ENCODE measurements around the gene CCNL1. TPM values are rescaled to one million over a fixed set of nuclear protein-coding genes. Genes with fewer than 3 reads are reported as not detected.

CCNL1 gene
- total RNA-seq, 1 donor from 2014 or later: 133 TPM

DNA sequence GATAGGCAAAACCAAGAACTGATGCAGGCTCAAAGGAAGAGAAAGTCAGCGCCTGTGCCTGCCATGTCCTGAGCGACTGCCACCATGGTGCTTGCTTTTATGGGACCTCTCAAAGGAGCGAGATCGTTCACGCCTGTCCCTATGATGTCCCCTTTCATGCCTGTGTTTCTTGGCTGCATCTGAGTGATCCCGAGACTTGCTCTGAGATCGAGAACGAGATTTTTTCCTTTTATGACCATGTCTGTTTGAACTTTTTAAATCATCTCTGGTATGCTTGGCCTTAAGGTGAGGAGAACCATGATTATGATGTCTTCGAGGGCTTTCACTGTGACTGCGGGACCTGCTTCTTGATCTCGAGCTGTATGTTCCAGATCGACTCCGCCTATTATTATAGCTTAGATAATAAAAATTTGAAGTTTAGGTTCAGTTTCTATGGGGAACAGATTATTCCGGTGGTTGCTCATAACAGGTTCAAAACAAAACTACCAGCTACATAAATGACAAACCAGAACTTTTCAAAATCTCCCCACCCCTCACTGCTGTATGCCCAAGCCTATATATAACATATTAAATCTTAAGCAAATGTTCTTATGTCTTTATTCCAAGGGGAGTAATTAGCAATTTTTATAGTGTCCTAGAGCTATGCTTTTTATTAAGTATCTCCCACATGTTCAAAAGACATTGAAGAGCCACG is 11.6 kb downstream of the CCNL1 start:
- no peak for DNase-seq
- TF ChIP-seq, protein P1, sequence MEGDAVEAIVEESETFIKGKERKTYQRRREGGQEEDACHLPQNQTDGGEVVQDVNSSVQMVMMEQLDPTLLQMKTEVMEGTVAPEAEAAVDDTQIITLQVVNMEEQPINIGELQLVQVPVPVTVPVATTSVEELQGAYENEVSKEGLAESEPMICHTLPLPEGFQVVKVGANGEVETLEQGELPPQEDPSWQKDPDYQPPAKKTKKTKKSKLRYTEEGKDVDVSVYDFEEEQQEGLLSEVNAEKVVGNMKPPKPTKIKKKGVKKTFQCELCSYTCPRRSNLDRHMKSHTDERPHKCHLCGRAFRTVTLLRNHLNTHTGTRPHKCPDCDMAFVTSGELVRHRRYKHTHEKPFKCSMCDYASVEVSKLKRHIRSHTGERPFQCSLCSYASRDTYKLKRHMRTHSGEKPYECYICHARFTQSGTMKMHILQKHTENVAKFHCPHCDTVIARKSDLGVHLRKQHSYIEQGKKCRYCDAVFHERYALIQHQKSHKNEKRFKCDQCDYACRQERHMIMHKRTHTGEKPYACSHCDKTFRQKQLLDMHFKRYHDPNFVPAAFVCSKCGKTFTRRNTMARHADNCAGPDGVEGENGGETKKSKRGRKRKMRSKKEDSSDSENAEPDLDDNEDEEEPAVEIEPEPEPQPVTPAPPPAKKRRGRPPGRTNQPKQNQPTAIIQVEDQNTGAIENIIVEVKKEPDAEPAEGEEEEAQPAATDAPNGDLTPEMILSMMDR (IDR thresholded peaks at IDR 0.05): no peak
- ATAC-seq: peak in 1 of 2 donors; percentile 28
- H3K27me3 ChIP-seq (ENCODE audit: low read depth): no peaks in the 10 kb centered on the region
- H3K9me3 ChIP-seq: no peaks in the 10 kb centered on the region
- H3K36me3 ChIP-seq: peaks cover 100% of the 10 kb centered on the region
- H3K27ac ChIP-seq: no peak overlapping the region
- intact Hi-C loops (cut with DNase I): no loop called here
- peaks cover 15% of the 10 kb centered on the region for H3K4me1 ChIP-seq
- no peak overlapping the region for H3K4me3 ChIP-seq

DNA sequence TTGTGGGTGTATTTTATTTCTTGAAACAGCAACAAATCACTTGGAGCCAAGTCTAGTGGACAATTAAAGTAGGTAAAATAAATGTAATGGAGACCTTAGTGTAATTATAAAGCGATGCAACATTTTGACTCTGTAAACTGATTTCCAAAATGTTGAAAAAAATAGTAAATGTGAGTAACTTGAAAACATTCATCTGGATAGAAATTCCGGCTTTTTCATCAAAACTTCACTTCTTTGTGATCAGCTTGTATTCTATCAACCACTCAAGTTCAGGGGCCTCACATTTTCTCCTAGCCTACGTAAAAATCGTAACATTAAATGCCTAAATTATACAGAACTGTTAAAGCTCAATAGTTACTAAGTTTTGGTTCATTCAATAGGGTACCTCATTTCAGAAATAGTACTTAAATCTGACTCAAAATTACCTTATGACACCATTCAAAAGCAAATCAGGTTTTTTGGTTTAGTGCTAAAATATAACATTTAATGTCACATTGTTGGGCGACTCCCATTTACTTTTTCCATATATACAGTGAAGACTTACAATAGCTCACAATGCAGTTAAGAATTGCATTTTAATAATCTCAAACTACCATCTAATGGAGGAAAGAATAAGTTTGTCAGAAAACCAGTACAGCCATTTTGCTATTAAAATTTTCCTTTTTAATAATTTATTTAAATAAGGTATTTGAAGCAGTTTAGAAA is 12.7 kb downstream of the CCNL1 start:
- TF ChIP-seq, protein P1 (IDR thresholded peaks at IDR 0.05): no peak
- intact Hi-C loops (cut with DNase I): no loop called here
- peaks cover 99% of the 10 kb centered on the region for H3K36me3 ChIP-seq

DNA sequence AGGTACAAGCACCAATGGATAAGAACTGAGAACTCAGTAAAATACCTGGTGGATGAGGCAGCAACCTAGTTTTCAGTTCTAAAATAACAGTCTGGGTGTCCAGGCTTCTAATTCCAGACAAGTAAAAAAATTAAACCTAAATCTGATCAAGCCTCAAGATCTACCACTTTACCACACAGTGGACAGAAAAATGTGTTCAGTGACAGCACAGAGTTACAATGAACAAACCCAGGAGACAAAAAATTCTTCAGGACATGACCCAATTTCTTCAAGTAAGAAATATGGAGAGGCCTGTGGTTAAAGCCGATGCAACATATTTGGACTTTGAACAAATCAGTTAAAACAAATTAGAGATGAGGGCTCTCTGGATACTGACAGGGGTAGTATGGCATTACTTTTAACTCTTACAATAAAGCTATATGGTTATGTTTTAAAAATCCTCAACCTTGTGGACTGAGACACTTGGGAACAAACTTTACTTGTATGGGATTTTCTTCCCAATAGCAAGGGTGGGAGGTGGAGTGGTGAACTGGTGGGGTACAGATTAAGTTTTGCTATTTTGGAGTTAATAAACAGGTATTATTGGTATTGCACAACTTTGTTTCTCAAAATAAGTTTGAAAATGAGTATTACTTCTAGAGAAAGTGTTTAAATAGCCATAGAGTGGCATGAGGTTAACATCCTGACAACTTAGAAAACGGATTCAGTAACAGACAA is 14.2 kb downstream of the CCNL1 start:
- no peaks in the 10 kb centered on the region for H3K4me1 ChIP-seq
- intact Hi-C loops (cut with DNase I): no loop called here
- ATAC-seq (no peak), DNase-seq (no peak)
- H3K27me3 ChIP-seq (ENCODE audit: low read depth): no peaks in the 10 kb centered on the region
- H3K4me3 ChIP-seq: no peak overlapping the region
- H3K27ac ChIP-seq: no peak overlapping the region
- no peaks in the 10 kb centered on the region for H3K9me3 ChIP-seq
- TF ChIP-seq, protein P1 (IDR thresholded peaks at IDR 0.05): no peak
- H3K36me3 ChIP-seq: peaks cover 93% of the 10 kb centered on the region

More for the DNA sequence above, 12.7 kb downstream of the CCNL1 start:
- Histone ChIP-seq H3K4me1 (peaks cover 8% of the 10 kb centered on the region), H3K4me3 (no peak overlapping the region), H3K27me3 (ENCODE audit: low read depth) (no peaks in the 10 kb centered on the region), H3K9me3 (no peaks in the 10 kb centered on the region), H3K27ac (no peak overlapping the region)
- no peak for ATAC-seq
- DNase-seq: no peak

DNA sequence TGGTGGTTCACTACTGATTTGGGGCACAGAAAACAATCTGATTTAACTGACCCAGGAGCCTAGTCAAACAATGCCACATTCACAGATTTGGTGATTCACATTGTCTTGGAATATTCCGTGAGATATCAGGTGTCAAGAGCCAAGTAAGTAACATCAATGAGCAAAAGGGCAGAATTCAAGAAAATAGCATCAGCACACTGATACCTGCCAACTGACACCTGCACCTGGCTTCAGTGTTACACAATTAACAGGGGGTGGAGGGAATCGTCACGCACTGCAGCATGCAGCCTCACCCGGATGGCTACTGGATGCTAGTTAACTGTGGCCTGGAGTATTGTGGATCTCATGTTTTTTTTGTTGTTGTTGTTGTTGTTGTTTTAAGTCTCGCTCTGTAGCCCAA is 17.6 kb downstream of the CCNL1 start:
- H3K9me3 ChIP-seq: no peaks in the 10 kb centered on the region
- H3K27me3 ChIP-seq (ENCODE audit: low read depth): no peaks in the 10 kb centered on the region
- TF ChIP-seq, protein P1 (IDR thresholded peaks at IDR 0.05): no peak
- DNase-seq (no peak), ATAC-seq (peak in 1 of 2 donors; percentile 9)
- H3K36me3 ChIP-seq: peaks cover 84% of the 10 kb centered on the region
- peaks cover 7% of the 10 kb centered on the region for H3K4me1 ChIP-seq
- intact Hi-C loops (cut with DNase I): no loop called here
- no peak overlapping the region for H3K4me3 ChIP-seq
- no peak overlapping the region for H3K27ac ChIP-seq

DNA sequence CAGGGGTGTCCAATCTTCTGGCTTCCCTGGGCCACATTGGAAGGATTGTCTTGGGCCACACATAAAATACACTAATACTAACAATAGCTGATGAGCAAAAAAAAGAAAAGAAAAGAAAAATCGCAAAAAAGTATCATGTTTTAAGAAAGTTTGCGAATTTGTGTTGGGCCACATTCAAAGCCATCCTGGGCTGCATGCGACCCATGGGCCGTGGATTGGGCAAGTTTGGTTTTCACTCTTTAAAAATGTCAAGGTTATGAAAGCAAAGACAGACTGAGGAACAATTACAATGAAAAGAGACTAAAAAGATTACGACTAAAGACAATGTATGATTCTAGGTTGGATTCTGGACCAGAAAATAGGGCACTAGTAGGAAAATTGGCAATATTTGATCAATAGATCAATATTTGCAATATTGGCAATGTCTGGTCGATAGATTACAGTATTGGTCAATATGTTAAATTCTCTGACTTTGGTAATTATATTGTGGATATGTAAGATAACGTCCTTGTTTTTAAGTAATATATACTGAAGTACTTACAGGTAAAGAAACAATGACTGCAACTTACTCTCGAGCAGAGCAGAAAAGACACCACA is 19.9 kb downstream of the CCNL1 start:
- intact Hi-C loops (cut with DNase I): loop anchor here (10.0 kb wide), 1 partner anchor 55 kb away; no protein-coding TSS in a partner anchor
- ATAC-seq: no peak
- TF ChIP-seq, protein P1 (IDR thresholded peaks at IDR 0.05): no peak
- H3K27ac ChIP-seq: no peak overlapping the region
- H3K4me3 ChIP-seq: no peak overlapping the region
- no peaks in the 10 kb centered on the region for H3K9me3 ChIP-seq
- H3K27me3 ChIP-seq (ENCODE audit: low read depth): no peaks in the 10 kb centered on the region
- peaks cover 61% of the 10 kb centered on the region for H3K36me3 ChIP-seq
- H3K4me1 ChIP-seq: peaks cover 29% of the 10 kb centered on the region
- DNase-seq: no peak

Data from lower lobe of right lung (tissue), 2 donors.